Activated CD8-positive, alpha-beta memory T cell treated with anti-CD3 and anti-CD28 coated beads for 1 hour (primary cell): ENCODE data around the gene RGS5.
"Not testable (repeated sequence)": the region's sequence is repeated elsewhere in the genome, so short reads cannot be mapped to it uniquely, and the experiment has no call there.

Experiments
- DNase-seq, 2 donors: peaks; one replicate each; pipeline ENCODE4 v3.0.0-alpha.2; 2020; ENCODE audit warnings: low read depth in 1 of 2; ENCODE audit errors: extremely low read depth in 1 of 2

The RGS5 gene

GRCh38 chr1:163202833-163203451 lies at the start of gene RGS5:
Gene RGS5 (minus strand): TSS chr1:163202916. CDS start chr1:163202835, 81 bp downstream.
- DNase-seq: no peak

- no peak for DNase-seq
Observed at GRCh38 chr1:163250382-163250974, 47.8 kb upstream of the RGS5 start.

GRCh38 chr1:163248064-163248463 lies 45.3 kb upstream of the RGS5 start:
- no peak for DNase-seq

GRCh38 chr1:163244648-163245047 lies 41.9 kb upstream of the RGS5 start:
- DNase-seq: not testable (repeated sequence)

GRCh38 chr1:163241746-163242145 lies 39.0 kb upstream of the RGS5 start:
- DNase-seq: no peak

GRCh38 chr1:163240705-163241104 lies 38.0 kb upstream of the RGS5 start:
- no peak for DNase-seq

GRCh38 chr1:163233643-163234042 lies 30.9 kb upstream of the RGS5 start:
- not testable (repeated sequence) for DNase-seq

- DNase-seq: no peak
Observed at GRCh38 chr1:163231385-163231784, 28.7 kb upstream of the RGS5 start.

- no peak for DNase-seq
Observed at GRCh38 chr1:163230827-163231226, 28.1 kb upstream of the RGS5 start.

GRCh38 chr1:163228271-163228670 lies 25.6 kb upstream of the RGS5 start:
- DNase-seq: not testable (repeated sequence)

- no peak for DNase-seq
Observed at GRCh38 chr1:163227126-163227525, 24.4 kb upstream of the RGS5 start.

GRCh38 chr1:163213626-163214025 lies 10.9 kb upstream of the RGS5 start:
- no peak for DNase-seq

GRCh38 chr1:163211667-163212066 lies 9.0 kb upstream of the RGS5 start:
- no peak for DNase-seq

GRCh38 chr1:163205513-163205912 lies 2.8 kb upstream of the RGS5 start:
- no peak for DNase-seq

- no peak for DNase-seq
Observed at GRCh38 chr1:163203561-163203960, 845 bp upstream of the RGS5 start.

- DNase-seq: no peak
Observed at GRCh38 chr1:163201906-163202305, 810 bp downstream of the RGS5 start.

- no peak for DNase-seq
Observed at GRCh38 chr1:163197022-163197421, 5.7 kb downstream of the RGS5 start.

GRCh38 chr1:163196449-163196787 lies 6.3 kb downstream of the RGS5 start:
- DNase-seq: no peak

GRCh38 chr1:163195728-163196448 lies 6.8 kb downstream of the RGS5 start:
- DNase-seq: no peak

GRCh38 chr1:163191301-163191700 lies 11.4 kb downstream of the RGS5 start:
- DNase-seq: no peak

- DNase-seq: no peak
Observed at GRCh38 chr1:163188947-163189346, 13.8 kb downstream of the RGS5 start.

- no peak for DNase-seq
Observed at GRCh38 chr1:163187849-163188248, 14.9 kb downstream of the RGS5 start.
